ENCODE data around the gene CPA4.

- TF ChIP-seq CTCF (conservative IDR thresholded peaks at IDR 0.05) (no peak), ZFX (IDR thresholded peaks at IDR 0.05) (no peak)
Observed at GRCh38 chr7:130293521-130293920, 560 bp downstream of the CPA4 start.

Data from C4-2B (cell line).